ENCODE results near the gene APBB2. TPM values are rescaled to one million over a fixed set of nuclear protein-coding genes. Genes with fewer than 3 reads are reported as not detected.

The APBB2 gene
- total RNA-seq, 4 donors from 2014 or later: 47.5 to 99.9 (median 57.5) TPM

GRCh38 chr4:41183021-41183553, 31.3 kb downstream of the APBB2 start:
- H3K4me1 ChIP-seq: peaks cover 0 to 3% (median 0%) of the 10 kb centered on the region in 4 donors

GRCh38 chr4:41181037-41181436, 33.3 kb downstream of the APBB2 start:
- H3K4me1 ChIP-seq: peaks cover 0 to 18% (median 0%) of the 10 kb centered on the region in 4 donors
- no peak overlapping the region for H3K27ac ChIP-seq
- no peak overlapping the region for H3K4me3 ChIP-seq
- no peaks in the 10 kb centered on the region for H3K9me3 ChIP-seq
- TF ChIP-seq POLR2A (IDR thresholded peaks at IDR 0.05) (no peak), CTCF (IDR thresholded peaks at IDR 0.05) (no peak)
- H3K27me3 ChIP-seq: no peaks in the 10 kb centered on the region
- no peaks in the 10 kb centered on the region for H3K36me3 ChIP-seq
- DNase-seq: no peak

More at GRCh38 chr4:41183021-41183553, 31.3 kb downstream of the APBB2 start:
- Histone ChIP-seq H3K4me3 (no peak overlapping the region), H3K27me3 (no peaks in the 10 kb centered on the region), H3K36me3 (no peaks in the 10 kb centered on the region), H3K27ac (no peak overlapping the region), H3K9me3 (no peaks in the 10 kb centered on the region)
- TF ChIP-seq POLR2A (IDR thresholded peaks at IDR 0.05) (no peak), CTCF (IDR thresholded peaks at IDR 0.05) (no peak)
- DNase-seq: no peak

GRCh38 chr4:41179498-41180195, 34.7 kb downstream of the APBB2 start:
- Histone ChIP-seq H3K27me3 (no peaks in the 10 kb centered on the region), H3K27ac (no peak overlapping the region), H3K4me3 (no peak overlapping the region), H3K9me3 (no peaks in the 10 kb centered on the region), H3K4me1 (peaks cover 0 to 18% (median 0%) of the 10 kb centered on the region in 4 donors), H3K36me3 (no peaks in the 10 kb centered on the region)
- DNase-seq: no peak
- TF ChIP-seq POLR2A (IDR thresholded peaks at IDR 0.05): no peak
- TF ChIP-seq CTCF (IDR thresholded peaks at IDR 0.05): no peak

- Histone ChIP-seq H3K36me3 (no peaks in the 10 kb centered on the region), H3K4me1 (peaks cover 0 to 18% (median 0%) of the 10 kb centered on the region in 4 donors), H3K27me3 (no peaks in the 10 kb centered on the region), H3K9me3 (no peaks in the 10 kb centered on the region), H3K27ac (no peak overlapping the region), H3K4me3 (no peak overlapping the region)
- no peak for TF ChIP-seq CTCF (IDR thresholded peaks at IDR 0.05)
- TF ChIP-seq POLR2A (IDR thresholded peaks at IDR 0.05): no peak
- DNase-seq: no peak
Measured at GRCh38 chr4:41178372-41179370, 35.7 kb downstream of the APBB2 start.

GRCh38 chr4:41177016-41177415, 37.3 kb downstream of the APBB2 start:
- no peak for TF ChIP-seq CTCF (IDR thresholded peaks at IDR 0.05)
- no peak for TF ChIP-seq POLR2A (IDR thresholded peaks at IDR 0.05)
- DNase-seq: no peak
- Histone ChIP-seq H3K36me3 (no peaks in the 10 kb centered on the region), H3K27ac (no peak overlapping the region), H3K9me3 (no peaks in the 10 kb centered on the region), H3K27me3 (no peaks in the 10 kb centered on the region), H3K4me3 (no peak overlapping the region), H3K4me1 (peaks cover 0 to 18% (median 0%) of the 10 kb centered on the region in 4 donors)
